Cardiac fibroblast (primary cell): Measurements from ENCODE around the gene SLC36A1.

Source experiments
- DNase-seq, 2 donors: peaks; one replicate each; pipeline versions ENCODE4 v3.0.0 to v3.0.0-alpha.2; 2010; ENCODE audit warnings: low read depth in 2 of 2
- H3K4me3 ChIP-seq, 2 donors: replicated peaks in 1 of 2; 1 replicate in 1 of 2; 2 replicates in 1 of 2; pipeline ENCODE4 v1.5.1; 2011; ENCODE audit warnings: low read depth in 2 of 2, low read length in 2 of 2, mild to moderate bottlenecking in 2 of 2, moderate library complexity in 1 of 2
- CTCF ChIP-seq: IDR thresholded peaks from one replicate; pipeline ENCODE4 v1.5.1; 2011; ENCODE audit warnings: low read depth, mild to moderate bottlenecking, low read length, inconsistent platforms

The SLC36A1 gene

GRCh38 chr5:151492729-151493128, 45.3 kb downstream of the SLC36A1 start:
- DNase-seq: peak; percentile 19 to 64
- no peak overlapping the region for H3K4me3 ChIP-seq
- no peak for TF ChIP-seq CTCF

DNA sequence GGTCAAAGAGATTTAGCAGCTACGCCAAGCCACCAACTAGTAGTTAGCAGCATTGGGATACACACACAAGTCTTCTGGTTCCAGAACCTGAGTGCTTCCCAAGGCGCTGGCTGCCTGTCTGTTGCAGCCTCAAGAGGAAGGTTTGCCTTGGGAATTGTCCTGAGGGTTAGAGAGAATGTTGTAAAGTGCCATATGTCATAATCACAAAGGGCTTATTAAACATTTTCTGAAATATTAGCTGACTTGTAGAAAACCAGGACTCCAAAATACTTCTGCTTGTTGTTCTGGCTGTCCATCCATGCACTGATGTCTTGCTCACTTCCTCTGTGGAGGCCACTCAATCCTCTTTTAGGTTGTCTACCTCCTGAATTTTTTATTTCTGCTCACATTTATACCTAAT, 46.3 kb downstream of the SLC36A1 start:
- DNase-seq: no peak
- no peak for TF ChIP-seq CTCF
- no peak overlapping the region for H3K4me3 ChIP-seq

- no peak for DNase-seq
- no peak overlapping the region for H3K4me3 ChIP-seq
- TF ChIP-seq CTCF: no peak
These were observed 47.9 kb downstream of the SLC36A1 start for GRCh38 chr5:151495320-151495719.

DNA sequence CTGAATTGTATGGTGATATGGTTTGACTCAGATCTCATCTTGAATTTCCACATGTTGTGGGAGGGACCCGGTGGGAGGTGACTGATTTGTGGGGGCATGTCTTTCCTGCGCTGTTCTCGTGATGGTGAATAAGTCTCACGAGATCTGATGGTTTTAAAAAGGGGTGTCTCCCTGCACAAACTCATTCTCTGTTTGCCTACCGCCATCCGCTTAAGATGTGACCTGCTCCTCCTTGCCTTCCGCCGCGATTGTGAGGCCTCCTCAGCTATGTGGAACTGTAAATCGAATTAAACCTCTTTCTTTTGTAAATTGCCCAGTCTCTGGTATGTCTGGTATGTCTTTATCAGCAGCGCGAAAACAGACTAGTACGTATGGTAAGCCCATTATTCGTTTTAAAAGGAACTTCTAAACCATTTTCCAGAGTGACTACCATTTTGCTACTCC, 48.7 kb downstream of the SLC36A1 start:
- DNase-seq: peak; percentile 8 to 19
- TF ChIP-seq CTCF: no peak
- H3K4me3 ChIP-seq: no peak overlapping the region

DNA sequence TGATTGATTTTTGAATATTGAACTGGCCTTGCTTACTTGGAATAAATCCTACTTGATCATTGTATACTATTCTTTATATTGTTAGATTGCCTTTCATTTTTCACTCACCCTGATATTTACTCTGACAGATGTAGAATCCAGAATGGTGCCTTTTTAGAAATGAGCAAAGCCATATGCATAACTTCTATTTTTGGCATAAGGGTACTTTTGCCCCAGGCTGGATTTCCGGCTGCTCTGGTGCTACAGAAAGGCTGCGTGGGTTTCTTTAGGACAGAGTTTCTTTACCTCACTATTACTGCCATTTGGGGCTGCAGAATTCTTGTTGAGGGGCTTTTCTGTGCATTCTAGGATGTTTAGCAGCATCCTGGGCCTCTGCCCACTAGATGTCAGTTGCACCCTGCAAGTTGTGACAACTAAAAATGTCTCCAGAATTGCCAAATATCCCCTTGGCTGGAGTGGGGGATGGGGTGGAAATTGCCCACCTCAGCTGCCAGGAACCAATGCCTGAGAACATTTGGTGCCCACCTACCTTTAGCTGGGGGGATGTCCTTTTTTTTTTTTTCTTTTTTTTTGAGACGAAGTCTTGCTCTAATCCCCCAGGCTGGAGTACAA, 50.1 kb downstream of the SLC36A1 start:
- no peak for DNase-seq
- TF ChIP-seq CTCF: no peak
- H3K4me3 ChIP-seq: no peak overlapping the region

DNA sequence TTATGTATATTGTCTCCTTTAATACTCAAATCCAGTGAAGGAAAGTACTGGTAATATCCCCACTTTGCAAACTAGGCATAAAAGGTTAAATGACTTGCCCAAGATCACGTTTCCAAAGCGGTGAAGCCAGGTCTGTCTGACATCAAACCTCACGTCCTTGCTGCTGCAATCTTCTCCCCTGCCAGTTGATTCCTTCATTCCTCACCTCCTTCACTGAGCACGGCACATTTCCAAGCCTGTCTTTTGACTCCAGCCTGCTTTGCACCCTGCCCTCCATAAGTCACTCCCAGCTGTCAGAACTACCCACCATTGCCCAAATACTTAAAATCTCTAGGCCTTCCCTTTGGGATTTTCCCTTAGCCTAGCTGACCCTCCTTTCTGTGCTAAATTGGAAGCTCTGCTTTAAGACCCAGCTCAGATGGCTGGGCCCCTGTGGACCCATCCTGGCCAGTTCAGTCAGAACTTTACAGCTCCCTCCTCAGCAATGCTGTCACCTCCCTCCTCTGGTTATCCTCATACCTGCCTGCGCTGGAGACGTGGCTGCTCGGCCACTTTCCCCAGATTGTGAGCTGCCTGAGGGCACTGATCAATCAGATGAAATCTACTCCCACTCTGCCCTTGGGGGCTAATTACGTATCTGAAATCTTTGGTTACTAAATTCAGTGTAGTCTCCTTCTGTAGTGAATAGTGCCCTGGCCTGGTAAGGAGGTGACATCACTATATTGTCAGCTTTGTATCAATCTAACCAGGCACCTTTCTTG, 51.2 kb downstream of the SLC36A1 start:
- no peak overlapping the region for H3K4me3 ChIP-seq
- no peak for DNase-seq
- no peak for TF ChIP-seq CTCF
